Measurements from ENCODE around the gene CDC14B.
A peak's percentile ranks its signal among the peaks of the same experiment; 100 is the strongest.
"Not testable (repeated sequence)": the region's sequence is repeated elsewhere in the genome, so short reads cannot be mapped to it uniquely, and the experiment has no call there.

Gene CDC14B

DNA sequence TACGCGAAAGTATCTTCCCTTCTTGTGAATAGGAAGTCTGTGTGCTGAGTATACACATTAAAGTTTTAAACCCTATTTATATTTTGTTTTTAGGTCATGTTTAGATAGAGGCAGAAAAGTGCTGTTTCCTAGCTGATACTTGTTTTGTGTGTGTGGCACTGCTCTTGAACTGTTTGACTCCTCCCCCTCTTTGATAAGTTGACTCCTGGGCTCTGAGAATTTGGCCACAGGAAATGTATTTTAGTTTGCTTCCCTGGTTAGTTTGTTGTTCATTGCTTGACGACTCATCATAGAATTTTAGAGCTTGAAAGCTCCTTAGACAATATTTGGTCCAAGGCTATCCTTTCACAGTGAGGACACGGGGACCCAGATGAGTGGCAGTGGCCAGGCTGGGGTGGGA lies 2.0 kb upstream of the CDC14B start:
- no peak for DNase-seq (ENCODE audit: low read depth)

DNA sequence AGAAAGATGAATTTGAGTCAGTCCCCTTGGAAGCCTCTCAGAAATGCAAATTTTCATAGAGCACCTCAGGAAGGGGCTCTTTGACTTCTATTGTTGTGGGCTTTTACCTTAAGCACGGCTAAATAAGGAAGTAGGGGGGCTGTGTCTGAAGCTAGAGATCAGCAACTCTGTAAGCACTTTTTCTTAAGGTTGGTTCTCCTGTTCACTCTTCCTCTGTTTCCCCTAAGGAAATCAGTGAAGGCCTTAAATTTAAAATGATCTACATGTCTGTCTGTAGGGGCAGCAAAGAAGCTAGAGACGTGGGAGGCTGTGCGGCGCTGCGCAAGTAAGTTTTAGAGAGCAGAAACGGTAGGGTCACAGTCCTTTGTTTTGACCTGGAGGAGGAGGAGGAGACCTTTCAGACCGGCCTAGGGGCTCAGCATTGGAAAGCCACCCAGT lies 1.2 kb upstream of the CDC14B start:
- no peak for DNase-seq (ENCODE audit: low read depth)

DNA sequence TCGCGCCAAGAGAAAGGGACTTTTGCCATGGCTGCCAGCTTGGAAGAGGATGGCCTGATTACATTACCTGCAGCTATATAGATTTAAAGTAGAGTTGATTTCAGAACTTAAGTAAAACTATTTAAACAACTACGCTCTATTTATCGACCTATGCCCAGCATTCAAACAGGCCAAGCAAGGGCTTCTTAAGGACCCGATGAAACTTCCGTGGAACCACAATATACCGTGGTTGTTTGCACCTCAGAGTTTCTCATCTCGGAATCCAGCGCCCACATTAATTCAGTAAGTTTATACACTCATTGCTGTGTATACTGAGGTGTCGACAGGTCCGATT lies 505 bp upstream of the CDC14B start:
- no peak for DNase-seq (ENCODE audit: low read depth)

DNA sequence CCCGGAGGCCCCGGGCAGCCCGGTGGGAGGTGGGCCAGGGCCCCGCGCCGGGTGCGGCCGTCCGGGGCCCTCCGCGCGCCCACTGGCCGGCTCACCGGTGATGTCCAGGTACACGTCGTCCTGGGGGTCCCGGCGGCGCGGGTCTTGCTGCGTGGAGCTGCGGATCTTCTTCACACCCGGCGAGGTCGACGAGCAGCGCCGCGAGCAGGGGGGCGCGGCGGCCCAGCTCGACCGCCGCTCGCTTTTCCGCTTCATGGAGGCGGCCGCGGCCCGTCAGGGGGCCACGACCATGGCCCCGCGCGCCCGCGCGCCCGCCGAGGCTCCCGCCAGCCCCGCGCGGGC lies 548 bp downstream of the CDC14B start:
- DNase-seq (ENCODE audit: low read depth), result no peak

DNA sequence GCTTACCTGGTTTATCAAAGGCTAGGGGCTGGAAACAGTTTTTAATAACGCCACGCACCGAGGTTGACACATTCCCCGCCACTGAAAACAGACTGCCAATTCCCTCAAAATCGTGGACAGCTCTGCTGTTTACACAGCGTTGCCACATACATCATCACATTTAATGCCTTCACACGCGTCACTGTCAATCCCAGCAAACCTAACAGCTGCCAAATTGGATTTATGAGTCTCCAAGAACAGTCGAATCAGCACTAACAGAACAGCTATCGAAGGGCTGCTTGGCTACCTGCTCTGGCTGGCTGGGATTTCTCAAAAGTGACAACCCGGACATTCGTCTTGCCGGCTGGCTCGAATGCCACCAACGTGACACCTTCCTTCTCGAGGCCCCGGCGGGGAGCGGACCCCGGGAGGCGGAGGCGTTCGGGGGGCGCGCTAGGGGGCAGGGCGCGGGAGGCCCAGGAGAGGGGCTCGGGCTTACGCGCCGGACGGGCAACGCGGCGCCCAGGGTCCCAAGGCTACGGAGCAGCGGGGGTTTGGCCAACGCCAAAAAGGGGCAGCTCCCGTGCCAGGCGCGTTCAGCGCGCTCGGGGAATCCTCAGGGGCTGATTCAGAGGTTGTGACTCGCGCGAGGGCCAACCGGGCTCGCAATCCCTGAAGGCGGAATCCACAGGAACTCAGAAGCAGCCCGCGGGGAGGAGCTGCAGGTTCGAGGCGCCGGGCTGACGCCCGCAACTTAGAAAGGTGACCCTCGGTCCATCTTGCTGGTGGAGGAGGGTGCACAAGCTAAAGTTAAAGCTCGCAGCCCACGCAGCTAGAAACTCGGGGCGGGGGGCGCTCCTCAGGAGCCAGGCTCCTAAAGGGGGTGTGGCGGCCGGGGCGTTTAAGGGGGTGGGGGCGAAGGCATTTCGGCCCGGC lies 1.2 kb downstream of the CDC14B start:
- DNase-seq (ENCODE audit: low read depth), result peak; percentile 2

DNA sequence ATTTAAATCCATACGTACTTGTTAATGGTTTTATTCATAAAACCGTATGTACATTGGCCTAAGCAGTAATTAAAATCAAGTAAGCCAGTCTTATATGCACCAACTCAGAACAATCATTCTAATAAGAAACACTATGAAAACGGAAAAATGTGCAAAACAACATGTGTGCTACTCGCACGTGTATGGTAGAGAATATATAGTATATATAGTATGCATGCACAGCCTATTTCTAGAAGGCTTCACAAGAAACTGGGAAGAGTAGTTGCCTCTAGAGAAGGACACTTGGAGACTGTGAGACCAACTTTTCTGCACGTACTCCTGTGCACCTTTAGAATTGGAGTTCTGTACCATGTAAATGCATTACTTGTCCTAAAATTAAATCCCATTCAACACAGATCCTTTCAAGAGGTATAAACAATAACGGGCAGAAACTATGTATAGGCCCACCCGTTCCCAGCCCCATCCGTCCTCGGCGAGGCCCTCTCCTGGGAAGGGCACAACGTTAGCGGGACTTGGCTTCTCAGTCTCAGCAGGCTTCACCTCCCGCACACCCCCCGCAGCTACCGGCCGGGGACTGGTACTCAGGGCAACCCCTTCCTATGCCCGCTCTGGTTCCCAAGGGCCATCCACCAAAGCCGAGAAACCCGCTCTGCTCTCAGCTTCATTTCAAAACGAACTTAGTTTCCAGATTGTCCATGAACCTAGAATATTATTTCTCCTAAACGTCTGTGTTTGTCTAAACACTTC lies 2.0 kb downstream of the CDC14B start:
- no peak for DNase-seq (ENCODE audit: low read depth)

DNA sequence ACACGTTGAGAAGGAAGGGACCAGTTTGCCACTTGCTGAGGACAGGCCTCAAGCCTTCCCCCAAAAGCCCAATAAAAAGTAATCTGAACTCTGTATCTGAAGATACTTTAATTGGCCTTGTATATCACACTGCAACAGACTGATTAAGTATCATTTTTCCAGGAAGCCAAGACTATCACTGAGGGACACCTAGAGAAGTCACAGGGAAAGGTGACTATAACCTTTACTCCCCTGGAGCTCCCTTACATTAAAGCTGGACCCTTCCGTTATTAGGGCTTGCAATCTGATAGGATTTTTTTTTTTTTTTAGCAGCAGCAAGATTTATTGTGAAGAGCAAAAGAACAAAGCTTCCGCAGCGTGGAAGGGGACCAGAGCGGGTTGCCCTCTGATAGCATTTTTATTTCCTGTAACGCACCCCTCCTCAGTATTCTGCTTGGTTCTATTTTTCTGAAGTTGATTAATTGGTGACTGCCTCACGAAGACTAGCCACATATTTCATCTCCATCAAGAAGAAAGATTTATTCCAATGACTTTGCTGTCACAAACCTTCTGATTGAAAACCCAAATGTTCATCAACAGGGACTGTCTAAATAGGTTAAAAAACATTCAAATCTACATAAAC lies 2.7 kb downstream of the CDC14B start:
- no peak for DNase-seq (ENCODE audit: low read depth)

DNA sequence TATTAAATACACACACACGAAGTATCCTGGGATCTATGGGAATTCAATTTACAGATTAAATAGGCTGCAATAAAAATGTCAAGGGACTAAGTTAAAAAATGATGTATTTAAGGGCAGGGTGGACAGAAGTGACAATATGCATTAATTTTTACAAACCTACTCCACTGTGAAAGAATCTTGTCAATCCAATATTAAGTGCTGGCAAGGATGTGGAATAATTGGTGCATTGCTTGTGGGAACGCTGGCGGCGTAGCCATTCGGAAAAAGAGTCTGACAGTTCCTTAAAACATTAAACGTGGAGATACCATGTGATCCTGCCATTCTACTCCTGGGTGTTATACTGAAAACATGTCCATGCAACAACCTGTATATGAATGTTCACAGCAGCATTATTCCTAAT lies 4.2 kb downstream of the CDC14B start:
- DNase-seq (ENCODE audit: low read depth), result no peak

DNA sequence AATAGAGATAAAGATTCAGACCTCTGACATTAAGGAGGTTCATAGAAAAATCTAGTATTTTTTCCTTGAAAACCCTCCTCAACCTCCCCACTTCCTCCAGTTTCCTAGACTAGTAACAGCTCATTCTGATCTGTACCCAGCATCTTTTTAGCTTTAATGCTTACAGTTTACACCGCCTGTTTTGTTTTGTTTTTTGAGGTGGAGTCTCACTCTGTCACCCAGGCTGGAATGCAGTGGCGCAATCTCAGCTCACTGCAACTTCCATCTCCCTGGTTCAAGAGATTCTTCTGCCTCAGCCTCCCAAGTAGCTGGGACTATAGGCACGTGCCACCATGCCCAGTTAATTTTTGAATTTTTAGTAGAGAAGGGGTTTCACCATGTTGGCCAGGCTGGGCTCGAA lies 5.0 kb downstream of the CDC14B start:
- DNase-seq (ENCODE audit: low read depth), result not testable (repeated sequence)

DNA sequence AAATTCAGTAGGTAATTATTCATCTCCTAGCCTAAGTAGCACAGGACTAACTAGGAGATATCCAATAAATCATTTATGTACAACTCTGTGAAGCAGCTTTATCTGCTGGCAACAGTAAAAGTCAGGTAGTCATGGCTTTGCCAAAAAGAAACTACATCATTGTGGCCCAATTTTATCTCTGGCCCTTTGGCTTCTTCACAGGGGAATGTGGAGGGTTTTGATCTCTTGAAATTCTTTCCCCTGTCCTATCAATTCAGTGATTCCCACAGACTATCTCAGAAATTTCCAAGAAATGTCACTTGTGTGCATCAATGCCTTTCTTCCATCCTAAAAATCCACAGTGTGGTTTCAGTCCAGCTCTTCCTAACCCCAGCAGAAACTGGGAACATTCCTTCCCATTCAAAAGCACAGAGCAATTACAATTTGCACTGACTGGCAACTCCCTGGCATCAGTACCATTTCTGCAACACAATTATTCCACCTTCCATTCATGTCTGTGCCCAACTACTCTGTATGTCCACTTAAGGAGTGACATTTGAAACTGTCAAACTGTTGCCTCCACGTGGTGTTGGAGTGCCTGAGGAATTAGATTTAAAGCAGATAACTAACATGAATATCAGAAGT lies 6.6 kb downstream of the CDC14B start:
- no peak for DNase-seq (ENCODE audit: low read depth)

DNA sequence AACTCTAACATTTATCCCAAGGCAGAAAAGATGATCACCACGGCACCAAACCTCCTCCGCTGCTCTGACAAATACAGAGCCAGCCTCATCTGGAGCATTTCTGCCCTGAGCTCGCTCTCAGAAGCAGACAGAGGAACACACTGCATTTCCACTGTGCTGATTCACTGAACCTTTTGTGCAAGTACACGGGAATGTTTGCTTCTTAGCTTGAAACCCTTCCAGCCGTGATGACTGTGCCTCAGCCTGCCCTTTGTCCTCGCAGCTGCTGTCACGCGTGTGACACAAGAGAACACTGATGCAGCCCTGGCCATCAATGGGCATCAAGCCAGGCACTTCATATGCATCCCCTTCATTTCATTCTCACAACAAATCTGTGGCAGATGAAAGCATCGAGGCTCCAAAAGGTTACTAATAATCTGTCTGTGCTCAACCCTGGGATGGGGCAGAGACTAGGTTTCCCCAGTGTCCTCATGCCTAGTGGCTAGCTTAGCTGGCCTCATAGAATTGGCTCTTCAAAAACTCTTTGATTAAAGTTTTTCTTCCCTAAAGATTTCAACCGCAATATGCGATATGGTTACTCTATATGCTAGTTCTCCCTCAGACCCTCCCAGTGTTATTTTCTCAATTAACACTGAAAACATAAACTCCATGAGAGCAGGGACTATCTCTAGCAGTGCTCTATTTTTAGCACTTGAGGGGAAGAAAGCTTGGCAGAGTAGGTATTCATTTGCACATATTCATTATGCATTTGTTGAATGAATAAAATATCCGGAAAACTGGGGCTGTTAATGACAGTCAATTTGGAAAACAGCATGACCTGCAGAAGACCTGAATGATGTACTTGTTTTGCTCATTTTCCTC lies 7.3 kb downstream of the CDC14B start:
- DNase-seq (ENCODE audit: low read depth), result no peak

DNA sequence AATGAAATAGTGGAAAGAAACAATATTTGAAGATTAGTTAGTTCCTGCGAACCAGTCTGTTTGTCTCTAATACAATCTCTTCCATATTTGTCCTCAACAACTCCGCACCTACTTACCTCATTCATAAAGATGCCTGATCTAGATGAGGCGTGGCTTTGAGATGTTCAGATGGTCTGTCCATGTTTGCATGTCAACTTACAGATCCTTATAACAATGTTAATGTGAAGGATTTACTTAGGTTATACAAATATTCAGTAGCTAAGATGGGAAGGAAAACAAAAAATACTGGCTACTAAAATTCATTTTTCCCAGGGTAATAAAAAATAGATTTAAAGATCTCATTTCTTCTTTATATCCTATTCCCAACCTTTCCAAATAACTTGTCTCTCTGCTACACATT lies 8.3 kb downstream of the CDC14B start:
- DNase-seq (ENCODE audit: low read depth), result no peak

DNA sequence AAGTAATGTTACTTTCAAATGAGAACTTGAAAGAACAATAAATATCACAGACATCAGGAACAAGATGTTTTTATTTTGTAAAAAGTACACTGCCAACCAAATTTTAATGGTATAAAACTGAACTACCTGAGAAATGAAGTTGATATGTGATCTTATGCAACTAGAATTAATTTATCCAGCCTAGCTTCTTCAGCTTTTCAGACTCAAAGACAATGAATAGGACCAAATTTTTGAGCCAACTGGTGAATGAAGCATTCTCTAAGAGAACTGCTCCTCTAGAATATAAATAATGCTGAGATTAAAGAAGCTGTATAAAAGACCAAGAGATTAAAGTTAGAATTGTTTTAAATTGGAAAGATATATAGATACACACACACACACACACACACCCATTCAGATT lies 9.9 kb downstream of the CDC14B start:
- DNase-seq (ENCODE audit: low read depth), result no peak

DNA sequence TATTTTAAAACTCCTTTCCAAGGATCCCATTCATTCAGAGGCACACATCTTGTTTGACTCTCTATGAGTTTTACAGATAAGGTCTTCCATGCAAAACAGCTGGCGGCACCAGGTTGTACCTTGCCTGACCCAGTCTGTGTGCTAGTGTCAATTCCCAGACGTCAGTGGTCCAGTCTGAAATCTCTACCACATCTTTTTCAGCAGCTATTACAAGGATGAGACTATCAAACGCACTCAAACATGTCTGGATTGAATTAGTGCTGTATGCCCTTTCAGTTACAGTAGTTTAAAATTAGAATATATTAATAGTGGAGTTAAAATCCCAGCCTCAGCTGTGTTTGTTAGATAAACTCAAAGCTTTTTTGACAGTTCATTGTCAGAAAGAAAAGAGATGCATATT lies 11.7 kb downstream of the CDC14B start:
- DNase-seq (ENCODE audit: low read depth), result no peak

DNA sequence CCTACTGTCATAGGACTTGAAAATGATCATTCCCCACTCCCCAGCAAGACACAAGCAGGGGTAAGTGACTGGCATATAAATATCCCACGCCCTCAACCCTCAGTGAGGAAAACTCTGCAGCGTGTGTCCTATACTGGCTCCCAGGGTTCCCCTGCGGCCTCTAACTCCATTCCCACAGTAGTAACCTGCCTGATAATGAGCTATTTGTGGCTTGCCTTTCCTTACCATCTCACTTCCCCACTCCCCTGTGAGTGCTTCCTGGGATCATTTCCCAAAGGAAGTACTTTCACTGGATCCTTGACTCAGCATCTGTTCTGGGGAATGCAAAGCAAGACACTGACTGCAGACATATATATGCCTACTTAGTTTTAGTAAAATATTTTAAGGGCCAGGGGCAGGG lies 14.3 kb downstream of the CDC14B start:
- DNase-seq (ENCODE audit: low read depth), result no peak

DNA sequence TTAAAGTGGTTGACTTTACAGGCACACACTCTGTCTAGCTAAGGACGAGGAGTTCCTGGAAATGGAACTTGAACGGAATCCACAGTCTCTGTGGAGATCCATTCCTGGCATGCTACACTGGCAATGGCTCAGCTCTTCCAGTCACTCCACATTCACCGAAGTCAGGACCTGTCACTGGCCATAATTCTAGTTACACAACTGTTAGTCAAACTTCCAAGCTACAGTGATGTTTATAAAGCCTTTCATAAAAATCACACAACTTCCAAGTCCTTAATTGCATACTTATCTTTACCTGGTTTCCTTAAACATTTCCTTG lies 15.7 kb downstream of the CDC14B start:
- no peak for DNase-seq (ENCODE audit: low read depth)

DNA sequence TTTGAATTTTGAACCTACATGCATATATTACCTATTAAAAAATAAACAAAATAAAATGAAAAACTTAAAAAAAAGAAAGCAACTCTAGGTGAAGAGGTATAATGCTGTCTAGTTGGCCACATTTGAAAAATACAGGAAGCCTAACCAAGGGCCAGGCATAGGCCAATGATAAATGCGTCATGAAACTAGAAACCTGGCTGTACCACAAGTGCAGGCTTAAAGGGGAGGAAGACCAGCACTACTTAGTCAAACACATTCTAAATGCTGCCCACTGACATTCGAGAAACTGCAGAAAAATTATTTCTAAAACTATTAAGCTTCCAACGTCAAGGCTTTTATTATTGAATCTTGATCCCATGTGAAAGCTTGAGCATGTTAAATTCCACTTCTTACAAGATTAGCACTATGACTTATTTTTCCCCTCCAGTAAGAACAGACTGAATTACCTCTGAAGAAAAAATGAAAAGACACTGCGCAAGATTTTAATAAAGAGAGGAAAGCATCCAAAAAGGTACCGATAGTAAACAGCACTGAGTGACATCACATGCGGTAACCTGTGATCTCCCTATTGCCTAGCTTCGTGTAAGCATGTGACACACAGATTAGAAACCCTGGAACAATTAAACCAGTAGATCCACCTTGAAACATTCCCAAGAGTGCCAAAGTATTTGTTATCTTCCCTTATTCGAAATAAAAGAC lies 16.2 kb downstream of the CDC14B start:
- DNase-seq (ENCODE audit: low read depth), result no peak

DNA sequence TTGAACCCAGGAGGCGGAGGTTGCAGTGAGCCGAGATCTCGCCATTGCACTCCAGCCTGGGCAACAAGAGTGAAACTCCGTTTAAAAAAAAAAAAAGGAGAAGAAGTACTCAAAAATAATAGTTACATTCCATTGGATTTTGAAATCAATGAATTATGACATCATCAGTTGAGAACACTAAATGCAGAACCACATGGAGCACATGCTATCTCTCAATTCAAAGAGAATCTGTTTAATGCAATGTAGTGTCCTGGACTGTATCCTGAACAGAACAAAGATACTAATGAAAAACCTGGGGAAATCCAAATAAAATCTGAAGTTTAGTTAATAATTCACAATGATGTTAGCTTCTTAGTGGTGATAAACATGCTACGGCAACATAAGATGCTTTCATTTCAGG lies 20.3 kb downstream of the CDC14B start:
- no peak for DNase-seq (ENCODE audit: low read depth)

DNA sequence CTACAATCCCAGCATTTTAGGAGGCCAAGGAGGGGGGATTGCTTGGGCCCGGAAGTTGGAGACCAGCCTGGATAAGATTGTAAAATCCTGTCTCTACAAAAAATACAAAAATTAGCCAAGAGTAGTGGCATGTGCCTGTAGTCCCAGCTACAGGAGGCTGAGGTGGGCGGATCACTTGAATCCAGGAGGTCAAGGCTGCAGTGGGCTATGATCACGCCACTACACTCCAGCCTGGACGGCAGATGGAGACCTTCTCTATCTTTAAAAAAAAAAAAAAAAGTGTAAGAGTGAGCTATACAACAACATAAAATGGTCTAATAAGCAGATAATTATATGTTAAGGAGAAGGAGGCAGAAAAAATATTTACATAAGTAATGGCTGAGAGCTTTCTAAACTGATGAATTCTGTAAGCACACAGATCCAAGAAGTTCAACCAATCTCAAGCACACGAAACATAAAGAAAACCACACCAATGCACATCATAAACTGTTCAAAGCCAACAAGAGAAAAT lies 23.0 kb downstream of the CDC14B start:
- DNase-seq (ENCODE audit: low read depth), result no peak

DNA sequence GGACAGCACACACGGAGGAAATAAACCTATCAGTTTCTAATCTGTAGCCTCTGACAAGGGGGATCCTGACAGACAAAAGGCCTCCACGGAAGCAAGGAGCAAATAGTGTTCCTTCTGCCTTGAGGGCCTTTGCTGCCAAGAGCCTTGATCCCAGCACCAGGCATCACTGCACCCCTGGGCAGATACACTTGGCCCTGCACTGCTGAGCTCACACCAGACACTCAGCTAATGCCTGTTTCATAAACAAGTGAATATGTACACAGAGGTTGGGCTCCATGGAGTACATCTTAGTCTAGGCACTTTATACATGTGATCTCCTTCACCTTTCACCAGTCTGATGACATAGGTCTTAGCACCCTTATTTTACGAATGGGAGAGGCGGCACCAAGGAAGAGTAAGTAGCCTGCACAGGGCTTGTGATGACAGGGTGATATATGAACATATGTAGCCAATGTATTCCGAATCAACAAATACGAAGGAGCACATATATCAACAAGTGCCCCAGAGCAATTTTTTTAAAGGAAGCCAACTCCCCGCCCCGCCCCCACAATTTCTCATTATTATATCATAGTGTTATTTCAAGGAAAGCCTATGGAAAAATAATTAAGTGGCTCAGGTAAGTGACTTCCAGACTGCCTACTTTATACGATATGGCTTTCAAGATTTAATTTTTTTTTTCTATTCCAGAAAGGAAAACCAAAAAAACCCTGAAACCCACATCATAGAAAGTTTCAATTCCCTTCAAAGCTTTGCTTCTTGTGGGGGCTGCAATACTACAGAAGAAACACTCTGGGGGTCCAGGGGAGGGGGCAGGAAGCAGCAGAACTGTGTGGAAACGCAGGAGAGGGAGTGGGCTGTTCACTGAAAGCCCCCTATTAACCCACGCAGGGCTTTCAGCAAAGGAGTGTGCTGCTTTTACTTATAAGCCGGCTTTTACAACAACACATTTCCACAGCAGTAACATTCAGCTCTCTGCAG lies 32.0 kb downstream of the CDC14B start:
- no peak for DNase-seq (ENCODE audit: low read depth)

Data from activated T-cell treated with anti-CD3 and anti-CD28 coated beads for 24 hours (primary cell).